Measurements from ENCODE around the gene MAGIX. TPM values are rescaled to one million over a fixed set of nuclear protein-coding genes. Genes with fewer than 3 reads are reported as not detected.
"Not testable (repeated sequence)": the region's sequence is repeated elsewhere in the genome, so short reads cannot be mapped to it uniquely, and the experiment has no call there.

MAGIX gene
- total RNA-seq, 2 donors from 2014 or later, result 1.2 to 1.3 TPM

DNA sequence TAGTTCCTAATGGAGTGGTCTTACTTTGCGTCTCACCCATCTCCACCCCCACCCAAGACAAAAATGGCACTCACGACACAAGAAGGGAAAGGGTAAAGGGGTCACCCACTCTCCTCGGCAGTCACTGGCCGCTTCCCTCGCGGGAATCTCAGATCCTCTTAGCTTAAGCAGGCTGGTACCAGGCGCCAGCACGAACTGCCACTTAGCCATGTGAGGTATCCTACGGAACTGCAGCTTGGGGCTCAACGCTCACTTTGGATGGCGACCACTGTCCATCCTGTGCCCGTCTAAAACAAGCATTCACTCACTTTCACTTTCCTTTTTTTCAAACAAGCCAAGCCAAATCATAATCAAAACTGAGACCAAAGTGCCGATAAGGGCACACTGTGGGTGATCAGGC is 14.6 kb upstream of the MAGIX start:
- H3K4me1 Mint-ChIP-seq (ENCODE audit: low read depth in 2 of 2), result no peaks in the 10 kb centered on the region
- no peaks in the 10 kb centered on the region for H3K27me3 Mint-ChIP-seq
- no peaks in the 10 kb centered on the region for H3K36me3 Mint-ChIP-seq
- H3K27ac Mint-ChIP-seq, result no peak overlapping the region
- DNase-seq (ENCODE audit: low spot score) (no peak), ATAC-seq (no peak)
- H3K9me3 Mint-ChIP-seq, result no peaks in the 10 kb centered on the region
- no peak overlapping the region for H3K4me3 Mint-ChIP-seq

DNA sequence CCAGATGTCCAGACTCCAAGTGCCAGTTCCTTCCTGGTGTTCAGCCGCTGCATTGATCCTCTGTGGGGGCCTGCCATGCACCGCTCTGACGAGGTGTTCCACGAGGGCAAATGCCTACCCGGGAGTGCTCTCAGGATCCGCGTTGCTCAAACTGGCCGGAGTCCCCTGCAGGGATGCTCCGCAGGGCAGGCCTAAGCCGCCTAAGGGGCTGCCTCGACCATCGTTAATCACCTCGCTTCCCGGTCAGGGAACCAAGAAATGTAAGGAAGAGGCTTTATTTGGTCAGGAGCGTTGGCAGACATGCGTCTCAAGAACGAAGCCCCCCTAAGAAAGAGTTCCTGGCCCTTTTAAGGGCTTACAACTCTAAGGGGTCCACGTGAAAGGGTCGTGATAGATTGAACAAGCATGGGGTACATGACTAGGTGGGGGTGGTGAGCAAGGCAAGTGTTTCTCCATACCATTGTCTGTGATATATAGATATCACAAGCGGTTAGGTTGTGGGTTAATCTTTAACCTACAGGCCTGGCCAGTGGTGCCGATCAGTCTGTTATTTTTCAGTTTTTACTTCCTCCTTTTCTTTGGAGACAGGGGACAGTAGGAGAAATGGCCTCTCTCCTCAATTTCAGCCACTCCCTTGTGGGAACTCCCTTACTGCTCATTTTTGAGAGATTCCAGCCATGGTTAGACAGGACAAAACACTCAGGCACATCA is 14.0 kb upstream of the MAGIX start:
- H3K9me3 Mint-ChIP-seq; H3K27ac Mint-ChIP-seq; DNase-seq (ENCODE audit: low spot score); H3K4me1 Mint-ChIP-seq (ENCODE audit: low read depth in 2 of 2); ATAC-seq; H3K36me3 Mint-ChIP-seq; H3K27me3 Mint-ChIP-seq; H3K4me3 Mint-ChIP-seq: not testable (repeated sequence)

DNA sequence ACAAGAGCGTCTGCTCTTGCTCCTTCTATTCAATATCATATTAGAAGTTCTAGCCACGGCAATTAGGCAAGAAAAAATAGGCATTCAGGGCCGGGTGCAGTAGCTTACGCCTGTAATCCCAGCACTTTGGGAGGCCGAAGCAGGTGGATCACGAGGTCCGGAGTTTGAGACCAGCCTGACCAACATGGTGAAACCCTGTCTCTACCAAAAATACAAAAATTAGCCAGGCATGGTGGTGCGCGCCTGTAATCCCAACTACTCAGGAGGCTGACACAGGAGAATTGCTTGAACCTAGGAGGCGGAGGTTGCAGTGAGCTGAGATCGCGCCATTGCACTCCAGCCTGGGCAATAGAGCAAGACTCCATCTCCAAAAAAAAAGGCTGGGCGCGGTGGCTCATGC is 13.3 kb upstream of the MAGIX start:
- H3K9me3 Mint-ChIP-seq; H3K36me3 Mint-ChIP-seq; H3K27ac Mint-ChIP-seq; H3K4me3 Mint-ChIP-seq; H3K4me1 Mint-ChIP-seq (ENCODE audit: low read depth in 2 of 2); H3K27me3 Mint-ChIP-seq; DNase-seq (ENCODE audit: low spot score); ATAC-seq: not testable (repeated sequence)

DNA sequence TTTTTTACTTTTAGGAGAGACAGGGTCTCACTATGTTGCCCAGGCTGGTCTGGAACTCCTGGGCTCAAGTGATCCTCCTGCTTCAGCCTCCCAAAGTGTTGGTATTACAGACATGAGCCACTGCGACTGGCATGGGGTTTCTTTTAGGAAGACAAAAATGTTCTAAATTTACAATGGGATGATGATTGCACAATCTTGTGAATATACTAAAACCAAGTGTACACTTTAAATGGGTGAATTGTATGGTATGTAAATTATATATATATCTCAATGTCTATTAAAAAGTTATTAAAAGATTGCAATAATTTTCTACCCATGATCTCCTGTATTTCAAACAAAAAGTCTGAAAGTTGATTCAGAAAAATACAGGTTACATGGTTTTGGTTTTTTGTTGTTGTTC is 9.1 kb upstream of the MAGIX start:
- H3K4me3 Mint-ChIP-seq, result no peak overlapping the region
- H3K4me1 Mint-ChIP-seq (ENCODE audit: low read depth in 2 of 2), result peaks cover 17 to 20% of the 10 kb centered on the region in 2 donors
- ATAC-seq (no peak), DNase-seq (ENCODE audit: low spot score) (no peak)
- H3K36me3 Mint-ChIP-seq, result no peaks in the 10 kb centered on the region
- H3K27me3 Mint-ChIP-seq, result no peaks in the 10 kb centered on the region
- H3K9me3 Mint-ChIP-seq, result no peaks in the 10 kb centered on the region
- H3K27ac Mint-ChIP-seq, result no peak overlapping the region

DNA sequence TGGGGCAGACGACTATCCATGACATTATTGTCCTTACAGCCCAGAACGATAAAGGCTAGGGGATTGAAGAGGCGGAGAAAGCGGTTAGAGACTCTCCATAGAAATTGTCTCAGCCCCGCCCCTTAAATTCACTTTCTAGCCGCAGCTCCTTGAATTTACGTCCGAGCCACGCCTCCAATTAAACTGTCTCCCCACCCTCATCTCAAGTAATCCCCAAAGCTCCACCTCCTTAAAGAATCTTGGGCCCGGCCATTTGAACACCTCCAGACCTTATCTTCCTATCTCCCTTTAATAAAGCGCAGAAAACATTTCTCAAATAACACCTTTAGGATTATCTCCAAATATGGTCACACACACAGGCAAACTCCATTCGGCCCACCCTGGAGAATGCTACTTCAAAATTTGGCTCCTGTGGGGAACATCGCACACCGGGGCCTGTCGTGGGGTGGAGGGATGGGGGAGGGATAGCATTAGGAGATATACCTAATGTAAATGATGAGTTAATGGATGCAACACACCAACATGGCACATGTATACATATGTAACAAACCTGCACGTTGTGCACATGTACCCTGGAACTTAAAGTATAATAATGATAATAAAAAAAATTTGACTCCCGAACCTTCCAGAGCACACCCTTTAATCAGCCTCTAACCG is 7.2 kb upstream of the MAGIX start:
- Mint-ChIP-seq H3K9me3 (no peaks in the 10 kb centered on the region), H3K27me3 (no peaks in the 10 kb centered on the region), H3K4me3 (peak overlapping the region; percentile 91), H3K36me3 (no peaks in the 10 kb centered on the region), H3K27ac (peak overlapping the region; percentile 81 to 83), H3K4me1 (ENCODE audit: low read depth in 2 of 2) (peaks cover 17 to 20% of the 10 kb centered on the region in 2 donors)
- no peak for DNase-seq (ENCODE audit: low spot score)
- ATAC-seq, result no peak

DNA sequence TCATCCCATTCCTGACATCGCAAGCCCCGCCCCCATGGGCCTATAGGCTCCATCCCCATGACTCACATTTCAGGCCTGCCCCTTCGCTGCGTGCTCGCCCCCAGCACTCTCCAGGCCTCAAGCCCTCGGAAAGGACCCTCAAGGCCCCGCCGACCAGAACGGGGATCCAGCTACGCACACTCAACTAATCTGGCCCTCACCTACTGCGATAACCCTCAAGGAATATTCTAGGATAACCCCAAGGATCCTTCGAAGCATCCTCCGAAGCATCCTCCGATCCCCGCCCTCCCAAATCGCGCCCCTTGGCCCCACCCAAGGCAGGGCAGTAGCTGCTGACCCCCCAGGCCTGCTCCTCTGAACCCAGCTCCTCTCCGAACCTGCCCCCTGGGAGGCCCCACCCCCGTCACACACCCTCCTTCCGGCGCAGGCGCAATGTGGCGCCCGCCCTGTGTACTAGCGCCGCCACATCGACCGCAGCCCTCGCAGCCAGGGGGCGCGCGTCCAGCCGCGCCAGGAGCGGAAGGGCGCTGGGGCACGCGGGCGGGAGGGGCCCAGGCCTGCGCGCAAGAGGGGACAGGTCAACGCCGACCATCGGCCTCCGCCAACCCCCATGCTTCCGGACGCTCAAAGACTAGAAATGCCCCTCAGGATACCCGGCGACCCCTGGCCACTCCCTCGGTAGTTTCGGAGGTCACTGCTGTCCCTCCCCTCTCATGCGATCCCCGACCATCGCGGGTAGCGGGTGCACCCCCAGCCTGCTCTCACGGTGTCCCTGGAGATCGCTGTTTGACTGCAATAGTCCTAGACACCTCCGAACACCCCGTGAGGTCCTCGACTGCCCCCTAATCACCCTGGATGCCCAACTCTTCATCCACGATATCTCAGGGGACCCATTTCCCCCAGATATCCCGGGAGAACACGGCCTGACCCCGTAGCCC is 6.4 kb upstream of the MAGIX start:
- H3K27ac Mint-ChIP-seq, result peak overlapping the region; percentile 81 to 83
- ATAC-seq, result peak; percentile 96

DNA sequence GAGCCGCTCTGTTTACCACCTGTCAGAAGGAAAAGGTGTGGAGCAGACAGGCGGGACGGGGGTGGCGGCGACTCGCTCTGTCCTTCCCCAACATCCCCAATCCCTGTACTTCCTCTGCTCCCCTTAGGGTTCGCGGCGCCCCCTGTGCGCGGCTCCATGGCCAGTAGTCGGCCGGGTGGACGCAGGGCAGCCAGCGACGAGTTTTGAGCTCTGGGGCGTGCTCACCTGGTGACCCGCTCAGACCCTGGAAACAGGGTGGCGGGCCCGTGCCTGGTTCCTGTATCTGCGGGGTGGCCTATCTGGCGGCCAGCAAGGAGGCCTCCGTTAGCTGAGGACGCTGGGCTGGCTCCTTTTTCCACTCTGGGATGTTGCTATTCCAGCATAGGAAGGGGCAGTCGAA is 5.4 kb upstream of the MAGIX start:
- no peaks in the 10 kb centered on the region for H3K9me3 Mint-ChIP-seq
- no peak overlapping the region for H3K27ac Mint-ChIP-seq

More for the DNA sequence above, 6.4 kb upstream of the MAGIX start:
- H3K9me3 Mint-ChIP-seq, result no peaks in the 10 kb centered on the region
- H3K36me3 Mint-ChIP-seq, result no peaks in the 10 kb centered on the region
- peak overlapping the region; percentile 91 for H3K4me3 Mint-ChIP-seq
- H3K27me3 Mint-ChIP-seq, result no peaks in the 10 kb centered on the region
- peak; percentile 90 for DNase-seq (ENCODE audit: low spot score)
- peaks cover 17 to 20% of the 10 kb centered on the region in 2 donors for H3K4me1 Mint-ChIP-seq (ENCODE audit: low read depth in 2 of 2)

DNA sequence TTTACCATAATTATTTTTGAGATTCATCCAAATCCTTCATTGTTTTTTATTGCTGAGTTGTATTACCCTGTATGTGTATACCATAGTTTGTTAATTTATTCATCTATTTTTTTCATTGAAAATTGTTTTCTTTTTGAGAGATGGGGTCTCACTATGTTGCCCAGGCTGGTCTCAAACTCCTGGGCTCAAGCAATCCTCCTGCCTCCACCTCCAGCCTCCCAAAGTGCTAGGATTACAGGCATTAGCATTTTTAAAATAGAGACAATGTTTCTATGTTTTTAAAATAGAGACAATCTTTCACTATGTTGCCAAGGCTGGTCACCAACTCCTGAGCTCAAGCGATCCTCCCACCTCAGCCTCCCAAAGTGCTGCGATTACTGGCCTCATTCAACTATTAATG is 1.6 kb upstream of the MAGIX start:
- DNase-seq (ENCODE audit: low spot score) (no peak), ATAC-seq (no peak)
- Mint-ChIP-seq H3K4me3 (no peak overlapping the region), H3K4me1 (ENCODE audit: low read depth in 2 of 2) (peaks cover 17 to 22% of the 10 kb centered on the region in 2 donors), H3K27me3 (no peaks in the 10 kb centered on the region), H3K27ac (no peak overlapping the region), H3K36me3 (no peaks in the 10 kb centered on the region), H3K9me3 (no peaks in the 10 kb centered on the region)

More for the DNA sequence above, 5.4 kb upstream of the MAGIX start:
- Mint-ChIP-seq H3K4me1 (ENCODE audit: low read depth in 2 of 2) (peaks cover 17 to 20% of the 10 kb centered on the region in 2 donors), H3K36me3 (no peaks in the 10 kb centered on the region), H3K27me3 (no peaks in the 10 kb centered on the region), H3K4me3 (no peak overlapping the region)
- ATAC-seq (no peak), DNase-seq (ENCODE audit: low spot score) (no peak)

DNA sequence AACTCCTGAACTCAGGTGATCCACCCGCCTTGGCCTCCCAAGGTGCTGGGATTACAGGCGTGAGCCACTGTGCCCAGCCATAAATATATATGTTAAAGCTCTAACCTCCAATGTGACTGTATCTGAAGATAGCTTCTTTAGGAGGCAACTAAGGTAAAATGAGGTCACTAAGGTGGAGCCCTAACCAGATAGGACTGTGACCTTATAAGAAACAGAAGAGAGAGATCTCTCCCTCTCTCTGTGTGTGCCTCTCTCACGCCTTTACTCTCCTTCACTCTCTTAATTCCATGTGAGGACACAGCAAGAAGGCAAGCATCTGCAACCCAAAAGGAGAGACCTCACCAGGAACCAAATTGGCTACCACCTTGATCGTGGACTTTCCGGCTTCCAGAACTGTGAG is 926 bp upstream of the MAGIX start:
- Mint-ChIP-seq H3K4me1 (ENCODE audit: low read depth in 2 of 2) (peaks cover 16 to 18% of the 10 kb centered on the region in 2 donors), H3K9me3 (no peaks in the 10 kb centered on the region), H3K4me3 (no peak overlapping the region), H3K27ac (no peak overlapping the region), H3K27me3 (no peaks in the 10 kb centered on the region), H3K36me3 (no peaks in the 10 kb centered on the region)
- ATAC-seq (no peak), DNase-seq (ENCODE audit: low spot score) (no peak)

DNA sequence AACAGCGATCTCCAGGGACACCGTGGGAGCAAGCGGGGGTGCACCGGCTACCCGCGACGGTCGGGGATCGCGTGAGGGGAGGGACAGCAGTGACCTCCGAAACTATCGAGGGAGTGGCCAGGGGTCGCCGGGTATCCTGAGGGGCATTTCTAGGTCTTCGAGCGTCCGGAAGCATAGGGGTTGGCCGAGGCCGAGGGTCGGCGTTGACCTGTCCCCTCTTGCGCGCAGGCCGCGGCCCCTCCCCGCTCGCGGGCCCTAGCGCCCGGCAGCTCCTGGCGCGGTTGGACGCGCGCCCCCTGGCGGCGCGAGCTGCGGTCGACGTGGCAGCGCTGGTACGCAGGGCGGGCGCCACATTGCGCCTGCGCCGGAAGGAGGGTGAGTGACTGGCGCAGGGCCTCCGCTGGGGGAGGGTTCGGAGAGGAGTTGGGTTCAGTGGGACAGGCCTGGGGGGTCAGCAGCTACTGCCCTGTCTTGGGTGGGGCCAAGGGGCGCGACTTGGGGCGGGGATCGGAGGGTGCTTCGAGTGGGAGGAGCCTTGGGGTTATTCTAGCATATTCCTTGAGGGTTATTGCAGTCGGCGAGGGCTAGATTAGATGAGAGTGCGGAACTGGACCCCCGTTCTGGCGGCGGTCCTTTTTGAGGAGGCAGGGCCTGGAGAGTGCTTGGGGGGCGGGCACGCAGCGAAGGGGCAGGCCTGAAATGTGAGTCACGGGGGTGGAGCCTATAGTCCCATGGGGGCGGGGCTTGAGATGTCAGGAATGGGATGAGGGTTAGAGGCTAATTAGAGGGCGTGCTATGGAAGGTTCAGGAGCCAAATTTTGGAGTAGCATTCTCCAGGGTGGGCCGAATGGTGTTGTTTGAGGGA is 1.2 kb downstream of the MAGIX start:
- H3K9me3 Mint-ChIP-seq, result no peaks in the 10 kb centered on the region
- no peaks in the 10 kb centered on the region for H3K36me3 Mint-ChIP-seq
- peak overlapping the region; percentile 38 to 87 for H3K27ac Mint-ChIP-seq
- H3K4me1 Mint-ChIP-seq (ENCODE audit: low read depth in 2 of 2), result peaks cover 27 to 31% of the 10 kb centered on the region in 2 donors
- peak overlapping the region; percentile 85 for H3K4me3 Mint-ChIP-seq
- H3K27me3 Mint-ChIP-seq, result no peaks in the 10 kb centered on the region
- peak; percentile 80 to 87 for ATAC-seq
- peak; percentile 88 for DNase-seq (ENCODE audit: low spot score)

DNA sequence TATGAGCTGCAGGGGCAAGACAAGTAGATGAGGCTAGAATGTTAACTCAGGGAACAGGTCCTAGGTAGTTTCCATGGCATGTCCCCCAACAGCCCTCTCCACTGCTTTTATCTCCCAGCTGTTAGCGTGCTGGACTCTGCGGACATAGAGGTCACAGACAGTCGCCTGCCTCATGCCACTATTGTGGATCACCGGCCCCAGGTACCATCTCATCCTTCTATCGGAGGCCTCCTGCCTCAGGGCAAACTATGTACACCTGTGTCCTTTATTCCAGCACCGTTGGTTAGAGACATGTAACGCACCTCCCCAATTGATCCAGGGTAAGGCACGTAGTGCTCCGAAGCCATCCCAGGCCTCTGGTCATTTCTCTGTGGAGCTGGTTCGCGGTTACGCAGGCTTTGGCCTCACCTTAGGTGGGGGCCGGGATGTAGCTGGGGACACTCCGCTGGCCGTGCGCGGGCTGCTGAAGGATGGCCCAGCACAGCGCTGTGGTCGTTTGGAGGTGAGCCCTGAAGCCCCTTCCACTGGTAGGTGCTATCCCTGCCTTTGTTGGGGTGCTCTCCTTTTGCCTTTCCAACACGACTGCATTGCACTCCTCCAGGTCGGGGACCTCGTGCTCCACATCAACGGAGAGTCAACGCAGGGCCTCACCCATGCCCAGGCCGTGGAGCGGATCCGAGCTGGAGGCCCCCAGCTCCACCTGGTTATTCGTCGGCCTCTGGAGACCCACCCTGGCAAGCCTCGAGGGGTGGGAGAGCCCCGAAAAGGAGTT is 2.2 kb downstream of the MAGIX start:
- Mint-ChIP-seq H3K27me3 (no peaks in the 10 kb centered on the region), H3K27ac (peak overlapping the region; percentile 17 to 87), H3K9me3 (no peaks in the 10 kb centered on the region)

More for the DNA sequence above, 2.2 kb downstream of the MAGIX start:
- ATAC-seq, result no peak
- Mint-ChIP-seq H3K4me1 (ENCODE audit: low read depth in 2 of 2) (peaks cover 27 to 31% of the 10 kb centered on the region in 2 donors), H3K36me3 (no peaks in the 10 kb centered on the region), H3K4me3 (peak overlapping the region; percentile 85)
- no peak for DNase-seq (ENCODE audit: low spot score)
